IMR-90 (cell line): ENCODE data around the gene MLST8. TPM values are rescaled to one million over a fixed set of nuclear protein-coding genes. Genes with fewer than 3 reads are reported as not detected.

Experiments used
- ATAC-seq: fragments of 200-7000 bp; cut with Tn5 transposase; 2 replicates; pipeline ENCODE4 v1.9.1; 2020; ENCODE audit warnings: low read depth, mild to moderate bottlenecking, moderate library complexity
- BruUV-seq: library from RNA; stranded (reverse); fragments of 400-500 nt; replicated peaks from 2 replicates; lab custom pipeline; 2021; lab: Mats Ljungman, UMichigan
- CTCF ChIA-PET: fragments of 300-600 bp; formaldehyde crosslinking; extraction: SDS; loops from one replicate; lab custom pipeline; 2021; ENCODE audit warnings: antibody characterized with exemption; lab: Yijun Ruan, JAX
- POLR2A ChIA-PET: fragments of 300-600 bp; sonication (Branson Sonifier 250); formaldehyde crosslinking; loops from one replicate; lab custom pipeline; 2022; ENCODE audit warnings: antibody characterized with exemption; ENCODE audit not compliant: unreplicated experiment; lab: Charles Lee
- DNase-seq: peaks from one replicate; pipeline ENCODE4 v3.0.0; 2013
- H2AFZ ChIP-seq: replicated peaks from 2 replicates; pipeline ENCODE3; 2013; ENCODE audit warnings: low read length, mild to moderate bottlenecking; ENCODE audit not compliant: poor library complexity
- H2AK5ac ChIP-seq: 2 replicates; pipeline ENCODE4 v1.6.1; 2013; ENCODE audit warnings: low read depth, low read length, inconsistent platforms
- H2AK9ac ChIP-seq: replicated peaks from 2 replicates; pipeline ENCODE3; 2013; ENCODE audit warnings: mild to moderate bottlenecking, low read depth, low read length, moderate library complexity; ENCODE audit not compliant: poor library complexity
- H2BK120ac ChIP-seq: 2 replicates; pipeline ENCODE4 v1.6.1; 2013; ENCODE audit warnings: low read depth, low read length, inconsistent platforms
- H2BK15ac ChIP-seq: 3 replicates; pipeline ENCODE4 v1.6.1; 2013; ENCODE audit warnings: low read depth, low read length, inconsistent platforms
- H2BK20ac ChIP-seq: 2 replicates; pipeline ENCODE4 v1.6.1; 2013; ENCODE audit warnings: low read depth, mild to moderate bottlenecking, inconsistent platforms, low read length, moderate library complexity
- H2BK5ac ChIP-seq: 2 replicates; pipeline ENCODE4 v1.6.1; 2013; ENCODE audit warnings: mild to moderate bottlenecking, low read depth, low read length, inconsistent platforms; ENCODE audit not compliant: poor library complexity, severe bottlenecking
- H3K14ac ChIP-seq: replicated peaks from 2 replicates; pipeline ENCODE4 v1.6.1; 2013; ENCODE audit warnings: low read depth, low read length, inconsistent platforms
- H3K18ac ChIP-seq: 2 replicates; pipeline ENCODE4 v1.6.1; 2013; ENCODE audit warnings: low read depth, low read length, control low read depth
- H3K23ac ChIP-seq: 2 replicates; pipeline ENCODE4 v1.6.1; 2013; ENCODE audit warnings: low read depth, low read length, inconsistent platforms
- H3K27ac ChIP-seq: 2 replicates; pipeline ENCODE4 v1.5.1; 2013; ENCODE audit warnings: mild to moderate bottlenecking, control low read depth, low read length; ENCODE audit not compliant: insufficient read depth
- H3K27me3 ChIP-seq: 2 replicates; pipeline ENCODE4 v1.6.1; 2013; ENCODE audit warnings: low read length; ENCODE audit not compliant: control insufficient read depth, insufficient read depth
- H3K36me3 ChIP-seq: 2 replicates; pipeline ENCODE4 v1.6.1; 2013; ENCODE audit warnings: low read length, mixed read lengths; ENCODE audit not compliant: control insufficient read depth, insufficient read depth
- H3K4ac ChIP-seq: 2 replicates; pipeline ENCODE4 v1.6.1; 2013; ENCODE audit warnings: low read depth, low read length, inconsistent platforms
- H3K4me1 ChIP-seq: 2 replicates; pipeline ENCODE4 v1.6.1; 2013; ENCODE audit warnings: low read length, mixed read lengths; ENCODE audit not compliant: control insufficient read depth, insufficient read depth
- H3K4me2 ChIP-seq: 2 replicates; pipeline ENCODE4 v1.6.1; 2013; ENCODE audit warnings: low read depth, mild to moderate bottlenecking, control low read depth, low read length, moderate library complexity
- H3K4me3 ChIP-seq: 2 replicates; pipeline ENCODE4 v1.5.1; 2013; ENCODE audit warnings: low read depth, mild to moderate bottlenecking, control low read depth, low read length, moderate library complexity; ENCODE audit not compliant: insufficient read depth
- H3K56ac ChIP-seq: 2 replicates; pipeline ENCODE4 v1.6.1; 2013; ENCODE audit warnings: low read length, inconsistent platforms; ENCODE audit not compliant: insufficient read depth; ENCODE audit errors: extremely low read depth
- H3K79me1 ChIP-seq, 2 experiments: 2 replicates each; pipeline ENCODE4 v1.6.1; 2013; ENCODE audit warnings: low read length in 2 of 2, inconsistent platforms in 1 of 2, low read depth in 1 of 2
- H3K9ac ChIP-seq: 2 replicates; pipeline ENCODE4 v1.6.1; 2013; ENCODE audit warnings: low read depth, low read length, control low read depth
- H3K9me1 ChIP-seq: 2 replicates; pipeline ENCODE4 v1.6.1; 2013; ENCODE audit warnings: low read length, inconsistent platforms; ENCODE audit not compliant: insufficient read depth
- H3K9me3 ChIP-seq: 2 replicates; pipeline ENCODE4 v1.6.1; 2013; ENCODE audit warnings: low read length; ENCODE audit not compliant: control insufficient read depth, insufficient read depth
- H4K20me1 ChIP-seq: 2 replicates; pipeline ENCODE4 v1.6.1; 2013; ENCODE audit warnings: low read length, inconsistent platforms; ENCODE audit not compliant: insufficient read depth
- H4K5ac ChIP-seq: 2 replicates; pipeline ENCODE4 v1.6.1; 2013; ENCODE audit warnings: mild to moderate bottlenecking, low read depth, low read length, control low read depth
- H4K8ac ChIP-seq, 2 experiments: 2 replicates each; pipeline ENCODE4 v1.6.1; 2013; ENCODE audit warnings: low read depth in 2 of 2, low read length in 2 of 2, control low read depth in 1 of 2, inconsistent platforms in 1 of 2
- H4K91ac ChIP-seq: 2 replicates; pipeline ENCODE4 v1.6.1; 2013; ENCODE audit warnings: low read depth, low read length, inconsistent platforms; ENCODE audit not compliant: insufficient read depth
- BHLHE40 ChIP-seq: fragments of 150-350 bp; IDR thresholded peaks from 2 replicates; pipeline ENCODE4 v1.6.1; 2016; ENCODE audit warnings: mild to moderate bottlenecking, low read depth, low read length
- CEBPB ChIP-seq: IDR thresholded peaks from 2 replicates; pipeline ENCODE4 v1.6.1; 2012; ENCODE audit warnings: low read depth, low read length, improper control_type of control experiment
- CHD1 ChIP-seq: IDR thresholded peaks from 2 replicates; pipeline ENCODE4 v1.6.1; 2012; ENCODE audit warnings: low read depth, low read length, improper control_type of control experiment
- FOS ChIP-seq: fragments of 150-350 bp; IDR thresholded peaks from 2 replicates; pipeline ENCODE4 v1.6.1; 2016; ENCODE audit warnings: low read depth, low read length
- MAFK ChIP-seq: IDR thresholded peaks from 2 replicates; pipeline ENCODE4 v1.6.1; 2012; ENCODE audit warnings: low read depth, low read length, improper control_type of control experiment
- MAZ ChIP-seq: IDR thresholded peaks from 2 replicates; pipeline ENCODE4 v1.6.1; 2012; ENCODE audit warnings: low read depth, mild to moderate bottlenecking, low read length, improper control_type of control experiment, moderate library complexity, borderline replicate concordance
- MXI1 ChIP-seq: IDR thresholded peaks from 2 replicates; pipeline ENCODE4 v1.6.1; 2012; ENCODE audit warnings: low read depth, mild to moderate bottlenecking, low read length, moderate library complexity, borderline replicate concordance
- NFE2L2 ChIP-seq: fragments of 150-350 bp; IDR thresholded peaks from 2 replicates; pipeline ENCODE4 v1.6.1; 2016; ENCODE audit warnings: low read depth, mild to moderate bottlenecking, low read length
- POLR2A ChIP-seq: IDR thresholded peaks from 2 replicates; pipeline ENCODE4 v1.6.1; 2012; ENCODE audit warnings: mild to moderate bottlenecking, low read depth, low read length
- RAD21 ChIP-seq: IDR thresholded peaks from 2 replicates; pipeline ENCODE4 v1.6.1; 2012; ENCODE audit warnings: low read length, improper control_type of control experiment
- RCOR1 ChIP-seq: IDR thresholded peaks from 2 replicates; pipeline ENCODE4 v1.6.1; 2012; ENCODE audit warnings: mild to moderate bottlenecking, low read length, improper control_type of control experiment; ENCODE audit not compliant: insufficient replicate concordance
- RFX5 ChIP-seq: IDR thresholded peaks from 2 replicates; pipeline ENCODE4 v1.8.0; 2012; ENCODE audit warnings: low read depth, mild to moderate bottlenecking, low read length, moderate library complexity
- SMC3 ChIP-seq: fragments of 150-350 bp; IDR thresholded peaks from 2 replicates; pipeline ENCODE4 v1.6.1; 2016; ENCODE audit warnings: low read depth, mild to moderate bottlenecking, antibody characterized with exemption, low read length, moderate library complexity
- WGBS, 2 experiments: methylation state at CpG; one replicate each; pipeline versions ENCODE4 v1.1.5 to v1.1.7; 2013; ENCODE audit warnings: missing lambda C conversion rate in 2 of 2; ENCODE audit not compliant: insufficient read length in 1 of 2; ENCODE audit errors: extremely low coverage in 2 of 2; 5-methylcytosine and 5-hydroxymethylcytosine counted together
- dilution Hi-C: fragments of 300-500 bp; cut with HindIII; formaldehyde crosslinking; loops from one replicate; pipeline ENCODE4 v1.14.3; 2018; ENCODE audit warnings: low sequenced_read_pairs; ENCODE audit not compliant: unreplicated experiment
- in situ Hi-C: fragments of 300-500 bp; cut with MboI; formaldehyde crosslinking; loops from 3 replicates; pipeline ENCODE4 v1.14.3; 2019; ENCODE audit warnings: low sequenced_read_pairs, inconsistent platforms, mixed read lengths
- intact Hi-C: fragments of 100-400 bp; cut with micrococcal nuclease; formaldehyde crosslinking; loops from 2 replicates; pipeline ENCODE4 v1.10.0; 2022
- polyA plus RNA-seq, 3 experiments: library from polyadenylated mRNA; depleted of rRNA; stranded (reverse); fragments of >200 nt; gene quantifications; 2 replicates each; pipeline ENCODE4 v1.2.3, GENCODE V29; 2012; ENCODE audit warnings: low replicate concordance in 1 of 3
- total RNA-seq: library from RNA; depleted of rRNA; stranded (reverse); fragments of >200 nt; gene quantifications from 2 replicates; pipeline ENCODE4 v1.2.3, GENCODE V29; 2012
- TF ChIP-seq, protein P1 (sequence below): conservative IDR thresholded peaks from 2 replicates; pipeline ENCODE4 v1.5.1; 2012; ENCODE audit warnings: mild to moderate bottlenecking, low read depth, low read length, improper control_type of control experiment
- TF ChIP-seq, protein P2 (sequence below): fragments of 150-350 bp; IDR thresholded peaks from 2 replicates; pipeline ENCODE4 v1.6.1; 2017; ENCODE audit warnings: mild to moderate bottlenecking, antibody characterized with exemption, low read length, low read depth
- TF ChIP-seq, protein P3 (sequence below): fragments of 150-350 bp; IDR thresholded peaks from 2 replicates; pipeline ENCODE4 v1.6.1; 2016; ENCODE audit warnings: low read depth, mild to moderate bottlenecking, low read length, moderate library complexity, borderline replicate concordance

Gene MLST8
- total and polyA plus RNA-seq, 2 of the 4 experiments (the other 2 are of a cell fraction), result 34.4 to 93.7 TPM

DNA sequence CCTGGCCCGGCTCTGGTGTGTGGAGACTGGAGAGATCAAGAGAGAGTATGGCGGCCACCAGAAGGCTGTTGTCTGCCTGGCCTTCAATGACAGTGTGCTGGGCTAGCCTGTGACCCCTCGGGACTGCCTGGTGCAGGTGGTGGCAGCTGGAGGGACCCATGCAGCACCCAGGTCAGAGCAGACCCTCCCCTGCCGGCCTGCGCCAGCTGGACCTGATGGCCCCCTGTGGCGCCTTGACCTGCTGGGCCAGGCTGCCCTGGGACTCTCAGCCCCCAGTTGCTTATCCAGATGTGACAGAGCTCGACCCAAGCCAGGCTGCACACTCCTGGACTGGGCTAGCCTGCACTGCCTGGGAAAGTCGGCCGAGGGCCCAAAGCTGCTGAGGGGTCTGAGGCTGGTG lies 3.5 kb downstream of the MLST8 start:
- no peak overlapping the region for H2AK5ac ChIP-seq
- peaks cover 6% of the 10 kb centered on the region; the same call in 1 of the 2 replicates for H3K9me1 ChIP-seq
- no peak overlapping the region for H3K9ac ChIP-seq
- H3K4ac ChIP-seq, result no peak overlapping the region
- peaks cover 16% of the 10 kb centered on the region for H4K20me1 ChIP-seq
- H2AK9ac ChIP-seq, result no peak overlapping the region
- H3K4me1 ChIP-seq, result peaks cover 14% of the 10 kb centered on the region
- no peaks in the 10 kb centered on the region for H3K27me3 ChIP-seq
- H3K4me2 ChIP-seq, result no peak overlapping the region
- peaks cover 27 to 47% of the 10 kb centered on the region in 2 experiments for H3K79me1 ChIP-seq
- no peak for ATAC-seq
- no peak overlapping the region for H2BK15ac ChIP-seq
- DNase-seq, result no peak
- no peak overlapping the region for H3K27ac ChIP-seq
- in situ Hi-C loops, result no loop called here
- H3K36me3 ChIP-seq, result peaks cover 28% of the 10 kb centered on the region
- H3K14ac ChIP-seq, result no peak overlapping the region
- H2AFZ ChIP-seq, result no peak overlapping the region
- H3K56ac ChIP-seq, result no peak overlapping the region
- WGBS, 2 experiments, result 94% methylated on average over 6 of the region's 9 CpGs; no CpG with 5 or more reads in 1 of the 2 experiments
- no peak overlapping the region for H3K18ac ChIP-seq
- POLR2A ChIA-PET, result no interaction called here
- H4K5ac ChIP-seq, result no peak overlapping the region
- CTCF ChIA-PET, result no interaction called here
- no peak overlapping the region for H2BK120ac ChIP-seq
- H2BK20ac ChIP-seq, result no peak overlapping the region
- TF ChIP-seq POLR2A (no peak), RAD21 (no peak), MXI1 (no peak), FOS (no peak), CEBPB (no peak), RCOR1 (no peak), CHD1 (no peak), MAFK (no peak), MAZ (no peak), RFX5 (no peak), SMC3 (no peak), NFE2L2 (no peak), BHLHE40 (no peak)
- TF ChIP-seq, protein P1, sequence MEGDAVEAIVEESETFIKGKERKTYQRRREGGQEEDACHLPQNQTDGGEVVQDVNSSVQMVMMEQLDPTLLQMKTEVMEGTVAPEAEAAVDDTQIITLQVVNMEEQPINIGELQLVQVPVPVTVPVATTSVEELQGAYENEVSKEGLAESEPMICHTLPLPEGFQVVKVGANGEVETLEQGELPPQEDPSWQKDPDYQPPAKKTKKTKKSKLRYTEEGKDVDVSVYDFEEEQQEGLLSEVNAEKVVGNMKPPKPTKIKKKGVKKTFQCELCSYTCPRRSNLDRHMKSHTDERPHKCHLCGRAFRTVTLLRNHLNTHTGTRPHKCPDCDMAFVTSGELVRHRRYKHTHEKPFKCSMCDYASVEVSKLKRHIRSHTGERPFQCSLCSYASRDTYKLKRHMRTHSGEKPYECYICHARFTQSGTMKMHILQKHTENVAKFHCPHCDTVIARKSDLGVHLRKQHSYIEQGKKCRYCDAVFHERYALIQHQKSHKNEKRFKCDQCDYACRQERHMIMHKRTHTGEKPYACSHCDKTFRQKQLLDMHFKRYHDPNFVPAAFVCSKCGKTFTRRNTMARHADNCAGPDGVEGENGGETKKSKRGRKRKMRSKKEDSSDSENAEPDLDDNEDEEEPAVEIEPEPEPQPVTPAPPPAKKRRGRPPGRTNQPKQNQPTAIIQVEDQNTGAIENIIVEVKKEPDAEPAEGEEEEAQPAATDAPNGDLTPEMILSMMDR, result no peak
- TF ChIP-seq, protein P2, sequence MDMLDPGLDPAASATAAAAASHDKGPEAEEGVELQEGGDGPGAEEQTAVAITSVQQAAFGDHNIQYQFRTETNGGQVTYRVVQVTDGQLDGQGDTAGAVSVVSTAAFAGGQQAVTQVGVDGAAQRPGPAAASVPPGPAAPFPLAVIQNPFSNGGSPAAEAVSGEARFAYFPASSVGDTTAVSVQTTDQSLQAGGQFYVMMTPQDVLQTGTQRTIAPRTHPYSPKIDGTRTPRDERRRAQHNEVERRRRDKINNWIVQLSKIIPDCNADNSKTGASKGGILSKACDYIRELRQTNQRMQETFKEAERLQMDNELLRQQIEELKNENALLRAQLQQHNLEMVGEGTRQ, result no peak
- TF ChIP-seq, protein P3, sequence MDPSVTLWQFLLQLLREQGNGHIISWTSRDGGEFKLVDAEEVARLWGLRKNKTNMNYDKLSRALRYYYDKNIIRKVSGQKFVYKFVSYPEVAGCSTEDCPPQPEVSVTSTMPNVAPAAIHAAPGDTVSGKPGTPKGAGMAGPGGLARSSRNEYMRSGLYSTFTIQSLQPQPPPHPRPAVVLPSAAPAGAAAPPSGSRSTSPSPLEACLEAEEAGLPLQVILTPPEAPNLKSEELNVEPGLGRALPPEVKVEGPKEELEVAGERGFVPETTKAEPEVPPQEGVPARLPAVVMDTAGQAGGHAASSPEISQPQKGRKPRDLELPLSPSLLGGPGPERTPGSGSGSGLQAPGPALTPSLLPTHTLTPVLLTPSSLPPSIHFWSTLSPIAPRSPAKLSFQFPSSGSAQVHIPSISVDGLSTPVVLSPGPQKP, result no peak
- H3K9me3 ChIP-seq, result no peaks in the 10 kb centered on the region
- H3K23ac ChIP-seq, result no peak overlapping the region
- no peak overlapping the region for H4K8ac ChIP-seq
- H2BK5ac ChIP-seq, result no peak overlapping the region
- no peak overlapping the region for H4K91ac ChIP-seq
- dilution Hi-C loops, result no loop called here
- intact Hi-C loops, result no loop called here
- no peak overlapping the region for H3K4me3 ChIP-seq
- no TSS peak for BruUV-seq
